ENCODE measurements around the gene GPC1. TPM values are rescaled to one million over a fixed set of nuclear protein-coding genes. Genes with fewer than 3 reads are reported as not detected.

The GPC1 gene
- total RNA-seq, 1 donor from 2014 or later = 252 TPM

DNA sequence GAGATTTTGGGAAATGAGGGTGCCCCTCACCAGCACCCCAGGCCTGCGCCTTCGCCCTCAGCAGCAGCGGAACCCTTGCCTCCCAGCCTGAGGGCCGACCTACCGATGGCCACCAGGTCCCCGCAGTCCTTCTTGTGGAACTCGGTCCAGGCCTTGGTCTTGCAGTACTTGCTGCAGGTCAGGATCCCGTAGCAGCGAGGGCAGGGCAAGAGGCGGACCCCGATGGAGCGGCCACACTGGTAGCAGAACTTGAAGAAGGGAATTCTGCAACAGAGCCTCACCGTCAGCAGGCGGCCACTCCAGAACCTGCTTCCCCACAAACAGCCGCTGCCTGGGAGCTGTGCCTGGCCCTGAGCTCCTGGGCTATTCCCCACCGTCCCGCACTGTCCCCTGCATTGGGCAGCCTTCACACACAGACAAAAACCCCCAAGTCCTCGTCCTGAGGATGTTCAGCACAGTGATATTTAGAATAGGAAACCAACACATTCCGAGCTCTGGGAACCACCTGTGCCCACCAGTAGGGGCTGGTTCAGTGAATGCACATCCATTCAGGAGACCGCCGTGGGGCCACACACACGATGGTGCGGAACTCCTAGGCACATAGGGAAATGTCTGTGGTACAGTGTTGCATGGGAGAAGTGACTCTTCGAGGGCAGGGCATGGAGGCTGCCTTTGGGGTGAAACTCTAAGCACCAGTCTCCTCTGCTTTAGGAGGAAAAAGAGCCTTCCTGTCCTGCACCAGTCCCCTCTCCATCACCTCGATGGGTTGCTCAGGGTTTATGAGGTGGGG lies 45.6 kb downstream of the GPC1 start:
- H3K27me3 Mint-ChIP-seq (ENCODE audit: low read depth, unreplicated experiment) = peaks cover 35% of the 10 kb centered on the region
- H3K27ac ChIP-seq (ENCODE audit: low read depth, low read length) = no peak overlapping the region
- DNase-seq (ENCODE audit: low read depth) (no peak), FAIRE-seq (no peak)
- H3K4me3 ChIP-seq (ENCODE audit: insufficient read depth, low read depth, low read length) = no peak overlapping the region
- no peaks in the 10 kb centered on the region for H3K4me1 Mint-ChIP-seq (ENCODE audit: low read depth, unreplicated experiment)
- no peaks in the 10 kb centered on the region for H3K27me3 ChIP-seq (ENCODE audit: insufficient read depth, low read length)
- H2AFZ ChIP-seq (ENCODE audit: low read depth, low read length) = no peak overlapping the region
- peaks cover 15% of the 10 kb centered on the region for H3K9me3 Mint-ChIP-seq (ENCODE audit: unreplicated experiment)
- H3K36me3 Mint-ChIP-seq (ENCODE audit: low read depth, unreplicated experiment) = peaks cover 3% of the 10 kb centered on the region
- H3K36me3 ChIP-seq (ENCODE audit: insufficient read depth, low read length) = no peaks in the 10 kb centered on the region
- no peak overlapping the region for H3K27ac Mint-ChIP-seq (ENCODE audit: unreplicated experiment)
- no peak overlapping the region for H3K9ac ChIP-seq (ENCODE audit: low read length)
- H3K4me2 ChIP-seq (ENCODE audit: low read length) = no peak overlapping the region
- no peaks in the 10 kb centered on the region for H4K20me1 ChIP-seq (ENCODE audit: insufficient read depth, low read length)
- TF ChIP-seq, protein P1, sequence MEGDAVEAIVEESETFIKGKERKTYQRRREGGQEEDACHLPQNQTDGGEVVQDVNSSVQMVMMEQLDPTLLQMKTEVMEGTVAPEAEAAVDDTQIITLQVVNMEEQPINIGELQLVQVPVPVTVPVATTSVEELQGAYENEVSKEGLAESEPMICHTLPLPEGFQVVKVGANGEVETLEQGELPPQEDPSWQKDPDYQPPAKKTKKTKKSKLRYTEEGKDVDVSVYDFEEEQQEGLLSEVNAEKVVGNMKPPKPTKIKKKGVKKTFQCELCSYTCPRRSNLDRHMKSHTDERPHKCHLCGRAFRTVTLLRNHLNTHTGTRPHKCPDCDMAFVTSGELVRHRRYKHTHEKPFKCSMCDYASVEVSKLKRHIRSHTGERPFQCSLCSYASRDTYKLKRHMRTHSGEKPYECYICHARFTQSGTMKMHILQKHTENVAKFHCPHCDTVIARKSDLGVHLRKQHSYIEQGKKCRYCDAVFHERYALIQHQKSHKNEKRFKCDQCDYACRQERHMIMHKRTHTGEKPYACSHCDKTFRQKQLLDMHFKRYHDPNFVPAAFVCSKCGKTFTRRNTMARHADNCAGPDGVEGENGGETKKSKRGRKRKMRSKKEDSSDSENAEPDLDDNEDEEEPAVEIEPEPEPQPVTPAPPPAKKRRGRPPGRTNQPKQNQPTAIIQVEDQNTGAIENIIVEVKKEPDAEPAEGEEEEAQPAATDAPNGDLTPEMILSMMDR (IDR thresholded peaks at IDR 0.05; ENCODE audit: insufficient read depth, low read depth, low read length) = no peak
- no peaks in the 10 kb centered on the region for H3K79me2 ChIP-seq (ENCODE audit: insufficient read depth, low read length)
- H3K4me3 Mint-ChIP-seq (ENCODE audit: unreplicated experiment) = no peak overlapping the region
- H3K4me1 ChIP-seq (ENCODE audit: insufficient read depth, low read length) = no peaks in the 10 kb centered on the region
- no peaks in the 10 kb centered on the region for H3K9me3 ChIP-seq (ENCODE audit: insufficient read depth, low read depth, low read length)

DNA sequence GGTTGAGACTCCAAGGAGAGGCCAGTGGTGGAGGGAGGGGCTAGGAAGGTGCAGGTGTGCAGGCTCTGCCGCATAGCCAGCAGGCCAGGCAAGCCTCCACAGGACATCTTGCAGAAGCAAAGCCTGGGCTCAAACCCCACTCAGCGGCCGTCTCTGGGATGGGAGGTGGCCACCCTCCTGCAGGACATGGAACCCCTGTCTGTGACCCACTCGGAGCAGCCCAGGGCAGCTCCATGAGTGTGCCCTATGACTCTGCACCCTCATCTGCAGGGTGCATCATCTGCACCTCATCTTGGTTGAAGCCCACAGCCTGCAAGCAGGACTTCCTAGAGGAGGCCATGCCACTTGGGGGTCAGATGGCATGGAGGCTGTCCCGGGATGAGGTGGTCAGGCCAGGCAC lies 46.3 kb downstream of the GPC1 start:
- FAIRE-seq (no peak), DNase-seq (ENCODE audit: low read depth) (no peak)

DNA sequence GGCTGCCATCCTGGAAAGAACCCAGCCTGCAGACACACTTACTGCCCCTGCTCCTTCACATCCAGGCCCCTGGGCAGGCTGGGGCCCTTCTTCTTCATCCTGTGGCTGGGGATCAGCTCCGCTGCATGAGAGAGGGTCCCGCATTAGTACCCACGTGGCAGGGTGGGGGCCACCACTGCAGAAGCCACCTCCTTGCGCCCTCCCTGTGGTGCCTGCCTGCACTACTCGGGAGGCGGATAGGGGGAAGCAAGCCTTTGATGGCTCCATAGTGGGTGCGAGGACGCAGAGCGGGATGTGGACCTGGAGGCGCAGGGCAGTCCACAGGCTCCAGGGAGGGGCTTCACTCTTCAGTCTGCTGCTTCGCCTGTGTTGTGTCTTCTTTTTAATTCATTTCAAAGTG lies 46.7 kb downstream of the GPC1 start:
- no peak overlapping the region for H2AFZ ChIP-seq (ENCODE audit: low read depth, low read length)
- Mint-ChIP-seq H3K27me3 (ENCODE audit: low read depth, unreplicated experiment) (peaks cover 32% of the 10 kb centered on the region), H3K27ac (ENCODE audit: unreplicated experiment) (no peak overlapping the region), H3K4me3 (ENCODE audit: unreplicated experiment) (no peak overlapping the region), H3K36me3 (ENCODE audit: low read depth, unreplicated experiment) (peaks cover 3% of the 10 kb centered on the region), H3K9me3 (ENCODE audit: unreplicated experiment) (peaks cover 17% of the 10 kb centered on the region), H3K4me1 (ENCODE audit: low read depth, unreplicated experiment) (no peaks in the 10 kb centered on the region)
- H3K79me2 ChIP-seq (ENCODE audit: insufficient read depth, low read length) = no peaks in the 10 kb centered on the region
- FAIRE-seq = no peak
- H3K9me3 ChIP-seq (ENCODE audit: insufficient read depth, low read depth, low read length) = no peaks in the 10 kb centered on the region
- H3K4me3 ChIP-seq (ENCODE audit: insufficient read depth, low read depth, low read length) = no peak overlapping the region
- no peak overlapping the region for H3K27ac ChIP-seq (ENCODE audit: low read depth, low read length)
- no peaks in the 10 kb centered on the region for H3K27me3 ChIP-seq (ENCODE audit: insufficient read depth, low read length)
- no peak overlapping the region for H3K9ac ChIP-seq (ENCODE audit: low read length)
- TF ChIP-seq, protein P1 (IDR thresholded peaks at IDR 0.05; ENCODE audit: insufficient read depth, low read depth, low read length) = no peak
- no peak for TF ChIP-seq EZH2 (IDR thresholded peaks at IDR 0.05; ENCODE audit: insufficient read depth, low read length)
- no peak for DNase-seq (ENCODE audit: low read depth)
- no peak overlapping the region for H3K4me2 ChIP-seq (ENCODE audit: low read length)
- no peaks in the 10 kb centered on the region for H3K36me3 ChIP-seq (ENCODE audit: insufficient read depth, low read length)
- H3K4me1 ChIP-seq (ENCODE audit: insufficient read depth, low read length) = no peaks in the 10 kb centered on the region
- H4K20me1 ChIP-seq (ENCODE audit: insufficient read depth, low read length) = no peaks in the 10 kb centered on the region

More for the DNA sequence above, 46.3 kb downstream of the GPC1 start:
- H3K27me3 ChIP-seq (ENCODE audit: insufficient read depth, low read length) = no peaks in the 10 kb centered on the region
- no peak overlapping the region for H3K27ac Mint-ChIP-seq (ENCODE audit: unreplicated experiment)
- H3K79me2 ChIP-seq (ENCODE audit: insufficient read depth, low read length) = no peaks in the 10 kb centered on the region
- H4K20me1 ChIP-seq (ENCODE audit: insufficient read depth, low read length) = no peaks in the 10 kb centered on the region
- no peak overlapping the region for H3K4me3 ChIP-seq (ENCODE audit: insufficient read depth, low read depth, low read length)
- no peak overlapping the region for H3K4me3 Mint-ChIP-seq (ENCODE audit: unreplicated experiment)
- H2AFZ ChIP-seq (ENCODE audit: low read depth, low read length) = no peak overlapping the region
- no peak overlapping the region for H3K9ac ChIP-seq (ENCODE audit: low read length)
- H3K36me3 Mint-ChIP-seq (ENCODE audit: low read depth, unreplicated experiment) = peaks cover 3% of the 10 kb centered on the region
- TF ChIP-seq EZH2 (IDR thresholded peaks at IDR 0.05; ENCODE audit: insufficient read depth, low read length) = no peak
- TF ChIP-seq, protein P1 (IDR thresholded peaks at IDR 0.05; ENCODE audit: insufficient read depth, low read depth, low read length) = no peak
- H3K4me1 Mint-ChIP-seq (ENCODE audit: low read depth, unreplicated experiment) = no peaks in the 10 kb centered on the region
- no peaks in the 10 kb centered on the region for H3K4me1 ChIP-seq (ENCODE audit: insufficient read depth, low read length)
- H3K9me3 Mint-ChIP-seq (ENCODE audit: unreplicated experiment) = peaks cover 15% of the 10 kb centered on the region
- H3K36me3 ChIP-seq (ENCODE audit: insufficient read depth, low read length) = no peaks in the 10 kb centered on the region
- H3K27ac ChIP-seq (ENCODE audit: low read depth, low read length) = no peak overlapping the region
- no peak overlapping the region for H3K4me2 ChIP-seq (ENCODE audit: low read length)
- peaks cover 32% of the 10 kb centered on the region for H3K27me3 Mint-ChIP-seq (ENCODE audit: low read depth, unreplicated experiment)
- no peaks in the 10 kb centered on the region for H3K9me3 ChIP-seq (ENCODE audit: insufficient read depth, low read depth, low read length)

Data from astrocyte (in vitro differentiated cells and primary cell).